ENCODE results near the gene NCR2.

Gene NCR2

DNA sequence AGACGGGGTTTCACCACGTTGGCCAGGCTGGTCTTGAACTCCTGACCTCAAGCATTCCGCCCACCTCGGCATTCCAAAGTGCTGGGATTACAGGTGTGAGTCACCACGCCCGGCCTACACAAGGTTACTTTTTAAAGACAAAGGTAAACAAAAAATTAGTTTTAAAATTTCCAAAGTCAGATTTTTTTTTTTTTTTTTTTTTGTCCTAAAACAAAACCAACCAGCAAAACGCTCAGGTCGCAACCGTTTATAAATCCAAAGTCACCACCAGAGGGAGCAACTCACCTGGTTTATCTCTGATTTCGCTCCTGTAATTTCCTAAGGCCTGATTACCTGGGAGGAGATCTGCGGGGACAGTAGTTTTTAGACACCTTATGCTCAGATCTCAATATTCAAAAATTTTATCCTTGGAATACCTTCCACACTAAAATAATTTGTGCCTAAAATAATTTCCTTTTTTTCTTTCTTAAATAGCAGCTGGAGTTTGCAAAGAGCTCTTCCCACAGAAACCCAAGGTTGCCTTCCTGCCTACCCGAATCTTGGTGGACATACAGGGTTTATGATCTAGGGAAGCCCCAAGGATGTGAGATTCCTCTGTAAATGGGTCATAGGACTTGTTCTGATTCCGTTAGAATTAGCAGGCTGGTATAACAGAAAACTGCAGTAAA, 29.1 kb upstream of the NCR2 start:
- Histone ChIP-seq H3K9ac (ENCODE audit: low read length in 2 of 2) (no peak overlapping the region), H3K27me3 (ENCODE audit: control insufficient read depth in 1 of 2, insufficient read depth in 2 of 2, low read length in 2 of 2) (peaks cover 1 to 8% of the 10 kb centered on the region in 2 donors), H3K36me3 (ENCODE audit: control insufficient read depth in 2 of 2, insufficient read depth in 2 of 2, low read length in 2 of 2) (no peaks in the 10 kb centered on the region), H3K27ac (ENCODE audit: low read length) (no peak overlapping the region), H3K4me1 (ENCODE audit: control insufficient read depth, insufficient read depth, low read length) (no peaks in the 10 kb centered on the region), H3K4me3 (ENCODE audit: low read length in 2 of 2) (no peak overlapping the region), H3K9me3 (ENCODE audit: control insufficient read depth in 2 of 2, low read length in 2 of 2) (peaks cover 0 to 2% of the 10 kb centered on the region in 2 donors)

GRCh38 chr6:41315203-41315602, 20.2 kb upstream of the NCR2 start:
- no peak overlapping the region for H3K4me3 ChIP-seq (ENCODE audit: low read length in 2 of 2)
- no peaks in the 10 kb centered on the region for H3K36me3 ChIP-seq (ENCODE audit: control insufficient read depth in 2 of 2, insufficient read depth in 2 of 2, low read length in 2 of 2)
- H3K9me3 ChIP-seq (ENCODE audit: control insufficient read depth in 2 of 2, low read length in 2 of 2): no peaks in the 10 kb centered on the region
- H3K27ac ChIP-seq (ENCODE audit: low read length): no peak overlapping the region
- H3K27me3 ChIP-seq (ENCODE audit: control insufficient read depth in 1 of 2, insufficient read depth in 2 of 2, low read length in 2 of 2): peaks cover 19 to 23% of the 10 kb centered on the region in 2 donors
- peaks cover 10% of the 10 kb centered on the region for H3K4me1 ChIP-seq (ENCODE audit: control insufficient read depth, insufficient read depth, low read length)
- no peak overlapping the region for H3K9ac ChIP-seq (ENCODE audit: low read length in 2 of 2)

- Histone ChIP-seq H3K9ac (ENCODE audit: low read length in 2 of 2) (no peak overlapping the region), H3K36me3 (ENCODE audit: control insufficient read depth in 2 of 2, insufficient read depth in 2 of 2, low read length in 2 of 2) (no peaks in the 10 kb centered on the region), H3K27ac (ENCODE audit: low read length) (no peak overlapping the region)
These were observed 19.3 kb upstream of the NCR2 start for GRCh38 chr6:41315943-41316620.

GRCh38 chr6:41318261-41318653, 17.2 kb upstream of the NCR2 start:
- peaks cover 10 to 13% of the 10 kb centered on the region in 2 donors for H3K27me3 ChIP-seq (ENCODE audit: control insufficient read depth in 1 of 2, insufficient read depth in 2 of 2, low read length in 2 of 2)
- peaks cover 10% of the 10 kb centered on the region for H3K4me1 ChIP-seq (ENCODE audit: control insufficient read depth, insufficient read depth, low read length)
- peak overlapping the region in 1 of 2 donors; percentile 69 for H3K4me3 ChIP-seq (ENCODE audit: low read length in 2 of 2)
- H3K9me3 ChIP-seq (ENCODE audit: control insufficient read depth in 2 of 2, low read length in 2 of 2): no peaks in the 10 kb centered on the region
- no peak overlapping the region for H3K9ac ChIP-seq (ENCODE audit: low read length in 2 of 2)
- H3K36me3 ChIP-seq (ENCODE audit: control insufficient read depth in 2 of 2, insufficient read depth in 2 of 2, low read length in 2 of 2): no peaks in the 10 kb centered on the region
- no peak overlapping the region for H3K27ac ChIP-seq (ENCODE audit: low read length)

More at GRCh38 chr6:41315943-41316620, 19.3 kb upstream of the NCR2 start:
- Histone ChIP-seq H3K9me3 (ENCODE audit: control insufficient read depth in 2 of 2, low read length in 2 of 2) (no peaks in the 10 kb centered on the region), H3K27me3 (ENCODE audit: control insufficient read depth in 1 of 2, insufficient read depth in 2 of 2, low read length in 2 of 2) (peaks cover 17 to 23% of the 10 kb centered on the region in 2 donors), H3K4me3 (ENCODE audit: low read length in 2 of 2) (no peak overlapping the region), H3K4me1 (ENCODE audit: control insufficient read depth, insufficient read depth, low read length) (peaks cover 10% of the 10 kb centered on the region)

- Histone ChIP-seq H3K4me3 (ENCODE audit: low read length in 2 of 2) (peak overlapping the region; percentile 37 to 69), H3K36me3 (ENCODE audit: control insufficient read depth in 2 of 2, insufficient read depth in 2 of 2, low read length in 2 of 2) (no peaks in the 10 kb centered on the region), H3K9me3 (ENCODE audit: control insufficient read depth in 2 of 2, low read length in 2 of 2) (no peaks in the 10 kb centered on the region), H3K27me3 (ENCODE audit: control insufficient read depth in 1 of 2, insufficient read depth in 2 of 2, low read length in 2 of 2) (peaks cover 10% of the 10 kb centered on the region in 2 donors), H3K4me1 (ENCODE audit: control insufficient read depth, insufficient read depth, low read length) (peaks cover 10% of the 10 kb centered on the region), H3K27ac (ENCODE audit: low read length) (no peak overlapping the region), H3K9ac (ENCODE audit: low read length in 2 of 2) (no peak overlapping the region)
These were observed 16.5 kb upstream of the NCR2 start for GRCh38 chr6:41318654-41319565.

DNA sequence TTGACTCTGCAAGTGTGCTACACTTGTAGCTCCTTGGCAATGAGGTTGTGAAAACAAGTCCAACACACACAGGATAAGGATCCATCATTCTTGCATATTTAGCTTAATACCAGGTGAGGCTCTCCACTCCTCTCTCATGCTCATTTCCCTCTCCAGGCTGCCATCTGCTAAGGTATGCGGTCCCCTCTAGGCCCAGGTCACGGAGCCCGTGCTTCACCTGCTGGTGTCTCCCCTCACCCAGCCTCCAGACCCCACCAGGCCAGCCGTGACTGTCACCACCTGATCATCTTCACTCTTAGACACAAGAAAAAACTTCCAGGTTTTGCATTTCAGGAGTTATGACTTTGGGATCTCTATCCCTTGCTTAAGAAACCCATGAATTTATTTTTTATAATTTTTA, 14.2 kb upstream of the NCR2 start:
- H3K4me1 ChIP-seq (ENCODE audit: control insufficient read depth, insufficient read depth, low read length): peaks cover 10% of the 10 kb centered on the region
- H3K27ac ChIP-seq (ENCODE audit: low read length): no peak overlapping the region
- H3K27me3 ChIP-seq (ENCODE audit: control insufficient read depth in 1 of 2, insufficient read depth in 2 of 2, low read length in 2 of 2): peaks cover 10 to 14% of the 10 kb centered on the region in 2 donors
- H3K9ac ChIP-seq (ENCODE audit: low read length in 2 of 2): no peak overlapping the region
- no peaks in the 10 kb centered on the region for H3K9me3 ChIP-seq (ENCODE audit: control insufficient read depth in 2 of 2, low read length in 2 of 2)
- H3K4me3 ChIP-seq (ENCODE audit: low read length in 2 of 2): no peak overlapping the region
- H3K36me3 ChIP-seq (ENCODE audit: control insufficient read depth in 2 of 2, insufficient read depth in 2 of 2, low read length in 2 of 2): no peaks in the 10 kb centered on the region

- Histone ChIP-seq H3K4me1 (ENCODE audit: control insufficient read depth, insufficient read depth, low read length) (no peaks in the 10 kb centered on the region), H3K27ac (ENCODE audit: low read length) (no peak overlapping the region), H3K9ac (ENCODE audit: low read length in 2 of 2) (no peak overlapping the region), H3K27me3 (ENCODE audit: control insufficient read depth in 1 of 2, insufficient read depth in 2 of 2, low read length in 2 of 2) (peaks cover 10 to 13% of the 10 kb centered on the region in 2 donors), H3K36me3 (ENCODE audit: control insufficient read depth in 2 of 2, insufficient read depth in 2 of 2, low read length in 2 of 2) (no peaks in the 10 kb centered on the region), H3K9me3 (ENCODE audit: control insufficient read depth in 2 of 2, low read length in 2 of 2) (no peaks in the 10 kb centered on the region), H3K4me3 (ENCODE audit: low read length in 2 of 2) (no peak overlapping the region)
These were observed 9.9 kb upstream of the NCR2 start for GRCh38 chr6:41325446-41326066.

- Histone ChIP-seq H3K9ac (ENCODE audit: low read length in 2 of 2) (no peak overlapping the region), H3K27ac (ENCODE audit: low read length) (no peak overlapping the region), H3K36me3 (ENCODE audit: control insufficient read depth in 2 of 2, insufficient read depth in 2 of 2, low read length in 2 of 2) (no peaks in the 10 kb centered on the region), H3K9me3 (ENCODE audit: control insufficient read depth in 2 of 2, low read length in 2 of 2) (no peaks in the 10 kb centered on the region), H3K4me1 (ENCODE audit: control insufficient read depth, insufficient read depth, low read length) (no peaks in the 10 kb centered on the region), H3K27me3 (ENCODE audit: control insufficient read depth in 1 of 2, insufficient read depth in 2 of 2, low read length in 2 of 2) (peaks cover 10 to 13% of the 10 kb centered on the region in 2 donors), H3K4me3 (ENCODE audit: low read length in 2 of 2) (no peak overlapping the region)
These were observed 9.3 kb upstream of the NCR2 start for GRCh38 chr6:41326092-41326491.

DNA sequence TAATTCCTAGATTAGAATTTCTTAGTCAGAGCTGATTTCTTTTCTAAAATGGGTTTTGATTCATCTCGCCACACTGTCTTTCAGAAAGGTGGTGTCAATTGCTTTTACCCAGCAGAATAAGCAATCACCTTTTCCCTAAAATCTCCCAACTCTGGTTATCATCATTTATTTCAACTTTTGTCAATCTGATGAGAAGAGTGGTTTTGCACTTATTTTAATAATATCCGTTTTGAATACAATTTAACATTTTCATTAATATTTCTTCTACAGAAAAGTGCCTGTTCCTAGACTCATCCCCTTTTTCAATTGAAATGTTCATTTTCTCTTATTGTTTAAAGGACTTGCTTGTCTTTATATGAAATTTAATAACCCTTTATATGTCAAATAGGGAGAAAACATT, 8.2 kb upstream of the NCR2 start:
- H3K27me3 ChIP-seq (ENCODE audit: control insufficient read depth in 1 of 2, insufficient read depth in 2 of 2, low read length in 2 of 2): peaks cover 10 to 13% of the 10 kb centered on the region in 2 donors
- no peak overlapping the region for H3K9ac ChIP-seq (ENCODE audit: low read length in 2 of 2)
- no peaks in the 10 kb centered on the region for H3K9me3 ChIP-seq (ENCODE audit: control insufficient read depth in 2 of 2, low read length in 2 of 2)
- H3K4me3 ChIP-seq (ENCODE audit: low read length in 2 of 2): no peak overlapping the region
- H3K36me3 ChIP-seq (ENCODE audit: control insufficient read depth in 2 of 2, insufficient read depth in 2 of 2, low read length in 2 of 2): no peaks in the 10 kb centered on the region
- no peak overlapping the region for H3K27ac ChIP-seq (ENCODE audit: low read length)
- H3K4me1 ChIP-seq (ENCODE audit: control insufficient read depth, insufficient read depth, low read length): no peaks in the 10 kb centered on the region

- no peak overlapping the region for H3K4me3 ChIP-seq (ENCODE audit: low read length in 2 of 2)
- no peak overlapping the region for H3K27ac ChIP-seq (ENCODE audit: low read length)
- H3K27me3 ChIP-seq (ENCODE audit: control insufficient read depth in 1 of 2, insufficient read depth in 2 of 2, low read length in 2 of 2): peaks cover 4 to 17% of the 10 kb centered on the region in 2 donors
- no peaks in the 10 kb centered on the region for H3K9me3 ChIP-seq (ENCODE audit: control insufficient read depth in 2 of 2, low read length in 2 of 2)
- H3K4me1 ChIP-seq (ENCODE audit: control insufficient read depth, insufficient read depth, low read length): no peaks in the 10 kb centered on the region
- H3K9ac ChIP-seq (ENCODE audit: low read length in 2 of 2): no peak overlapping the region
- H3K36me3 ChIP-seq (ENCODE audit: control insufficient read depth in 2 of 2, insufficient read depth in 2 of 2, low read length in 2 of 2): no peaks in the 10 kb centered on the region
These were observed 3.8 kb upstream of the NCR2 start for GRCh38 chr6:41331401-41332150.
